OCI-LY7 (cell line): ENCODE measurements around the gene SMG6.

Source experiments
- CTCF ChIP-seq: fragments of 200-600 bp; sonication (generic); conservative IDR thresholded peaks from 2 replicates; pipeline ENCODE4 v1.5.1; 2014; ENCODE audit warnings: mild to moderate bottlenecking, antibody characterized with exemption, low read length, moderate library complexity, mixed read lengths
- EZH2phosphoT487 ChIP-seq: fragments of 200-600 bp; sonication (generic); IDR thresholded peaks from 2 replicates; pipeline ENCODE4 v1.6.1; 2018; ENCODE audit warnings: low read depth, borderline replicate concordance, mild to moderate bottlenecking, mixed run types, antibody characterized with exemption, low read length, moderate library complexity, mixed read lengths

GRCh38 chr17:2084766-2085647 lies 218.6 kb downstream of the SMG6 start:
- TF ChIP-seq CTCF, result no peak
- no peak for TF ChIP-seq EZH2phosphoT487
